Heart left ventricle (tissue), 13 donors: Measurements from ENCODE around the gene ROBO1.
A peak's percentile ranks its signal among the peaks of the same experiment; 100 is the strongest.

ENCODE experiments used
- POLR2A ChIP-seq, 2 donors: fragments of 450-650 bp; IDR thresholded peaks; one replicate each; pipeline ENCODE4 v1.6.1; 2017; ENCODE audit warnings: antibody characterized with exemption in 2 of 2, mild to moderate bottlenecking in 2 of 2, moderate library complexity in 2 of 2
- TF ChIP-seq, protein P1 (sequence below), 12 donors: fragments of 200-600 bp; sonication (generic) in 4 of 12; IDR thresholded peaks; one replicate each; pipeline versions ENCODE4 v1.5.0 to v1.8.0; 2018 to 2022; ENCODE audit warnings: antibody characterized with exemption in 12 of 12, mild to moderate bottlenecking in 5 of 12
- donor health status: ischemic (EF 13 %, LVEDD 7.1; RV severe dilation, severe dysfunction).
- donor health status: DM: no; HTN: yes; CAD: no.
- donor health status: DM: no; HTN: no; CAD: no.
- donor health status: ischemic (EF 25% LVEDD 6.9; RV normal size, moderate dysfunction).
- donor health status: ischemic (EF 25% LVEDD 5.7; RV mildly dilated, moderate dysfunction).
- donor health status: ischemic (EF 35%, LVEDD 5.7; RV mildly dilated, moderate dysfunction).
- donor health status: nonischemic (EF 11% LVEDD 7.7; RV severe dilation, severe dysfunction).
- donor health status: DM: yes; HTN: yes; CAD: no.
- donor health status: PGD.
- donor health status: ischemic (EF 29% LVEDD 5.4; RV normal size, mild dysfunction).
- donor health status: nonischemic (EF 23%, LVEDD 6.1; RV moderate dilation, normal function).

DNA sequence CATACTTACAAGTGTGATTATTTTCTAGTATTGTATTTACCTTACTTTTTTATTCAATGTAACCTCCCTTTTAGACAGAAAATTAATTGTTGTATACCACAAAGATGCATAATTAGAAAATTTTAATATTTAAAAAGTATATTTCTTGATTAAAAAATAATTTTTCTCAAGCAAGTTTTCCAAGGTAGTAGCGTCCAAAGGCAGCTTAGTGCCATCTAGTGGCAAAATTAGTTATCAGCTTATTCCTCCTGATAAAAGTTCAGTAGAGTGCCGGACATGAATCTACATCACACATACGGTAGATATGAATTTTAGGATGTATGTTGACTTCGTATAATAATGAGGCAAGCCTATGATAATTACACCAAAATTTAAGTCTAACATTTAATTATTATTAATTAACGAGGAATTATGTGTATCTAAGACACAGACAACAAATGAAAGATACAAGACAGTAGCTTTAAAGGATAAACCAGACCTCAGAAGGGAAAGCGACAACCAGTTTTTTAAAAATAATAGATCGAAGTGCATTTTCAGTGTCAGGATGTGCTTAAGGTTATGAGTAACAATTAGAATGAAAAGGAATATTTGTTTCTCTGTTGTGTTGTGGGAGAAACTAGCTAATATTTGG lies 405.9 kb downstream of the ROBO1 start:
- TF ChIP-seq, protein P1, sequence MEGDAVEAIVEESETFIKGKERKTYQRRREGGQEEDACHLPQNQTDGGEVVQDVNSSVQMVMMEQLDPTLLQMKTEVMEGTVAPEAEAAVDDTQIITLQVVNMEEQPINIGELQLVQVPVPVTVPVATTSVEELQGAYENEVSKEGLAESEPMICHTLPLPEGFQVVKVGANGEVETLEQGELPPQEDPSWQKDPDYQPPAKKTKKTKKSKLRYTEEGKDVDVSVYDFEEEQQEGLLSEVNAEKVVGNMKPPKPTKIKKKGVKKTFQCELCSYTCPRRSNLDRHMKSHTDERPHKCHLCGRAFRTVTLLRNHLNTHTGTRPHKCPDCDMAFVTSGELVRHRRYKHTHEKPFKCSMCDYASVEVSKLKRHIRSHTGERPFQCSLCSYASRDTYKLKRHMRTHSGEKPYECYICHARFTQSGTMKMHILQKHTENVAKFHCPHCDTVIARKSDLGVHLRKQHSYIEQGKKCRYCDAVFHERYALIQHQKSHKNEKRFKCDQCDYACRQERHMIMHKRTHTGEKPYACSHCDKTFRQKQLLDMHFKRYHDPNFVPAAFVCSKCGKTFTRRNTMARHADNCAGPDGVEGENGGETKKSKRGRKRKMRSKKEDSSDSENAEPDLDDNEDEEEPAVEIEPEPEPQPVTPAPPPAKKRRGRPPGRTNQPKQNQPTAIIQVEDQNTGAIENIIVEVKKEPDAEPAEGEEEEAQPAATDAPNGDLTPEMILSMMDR (IDR thresholded peaks at IDR 0.05): peak; percentile 53 to 81 (median 73)
- no peak for TF ChIP-seq POLR2A (IDR thresholded peaks at IDR 0.05)
